Spleen (tissue), 11 donors: Measurements from ENCODE around the gene TTC32. TPM values are rescaled to one million over a fixed set of nuclear protein-coding genes. Genes with fewer than 3 reads are reported as not detected.

Source experiments
- DNase-seq: peaks from one replicate; pipeline ENCODE4 v3.0.0-alpha.2; 2020
- H3K27ac ChIP-seq, 8 donors: fragments of 200-600 bp; sonication (generic) in 7 of 8; 1 replicate in 4 of 8; 2 replicates in 4 of 8; pipeline versions ENCODE4 v1.5.0 to v1.8.0; 2016 to 2021; ENCODE audit warnings: inconsistent platforms in 4 of 8, mild to moderate bottlenecking in 4 of 8, moderate library complexity in 1 of 8
- H3K27me3 ChIP-seq, 7 donors: fragments of 200-600 bp; sonication (generic) in 6 of 7; replicated peaks in 1 of 7; 1 replicate in 4 of 7; 2 replicates in 3 of 7; pipeline versions ENCODE4 v1.5.0 to v1.8.0; 2016 to 2021; ENCODE audit warnings: inconsistent platforms in 3 of 7, mild to moderate bottlenecking in 1 of 7
- H3K36me3 ChIP-seq, 6 donors: fragments of 200-600 bp; sonication (generic) in 5 of 6; 1 replicate in 4 of 6; 2 replicates in 2 of 6; pipeline versions ENCODE4 v1.5.0 to v1.8.0; 2016 to 2021; ENCODE audit warnings: inconsistent platforms in 2 of 6
- H3K4me1 ChIP-seq, 6 donors: fragments of 200-600 bp; sonication (generic) in 5 of 6; 1 replicate in 3 of 6; 2 replicates in 3 of 6; pipeline versions ENCODE4 v1.5.0 to v1.8.0; 2016 to 2021; ENCODE audit warnings: inconsistent platforms in 3 of 6
- H3K4me3 ChIP-seq, 8 donors: fragments of 200-600 bp; sonication (generic) in 7 of 8; 1 replicate in 4 of 8; 2 replicates in 4 of 8; pipeline versions ENCODE4 v1.5.0 to v1.8.0; 2016 to 2021; ENCODE audit warnings: inconsistent platforms in 4 of 8, mild to moderate bottlenecking in 4 of 8, moderate library complexity in 2 of 8
- H3K9me3 ChIP-seq, 8 donors: fragments of 200-600 bp; sonication (generic) in 7 of 8; 1 replicate in 4 of 8; 2 replicates in 4 of 8; pipeline versions ENCODE4 v1.5.0 to v1.8.0; 2016 to 2021; ENCODE audit warnings: inconsistent platforms in 4 of 8
- CTCF ChIP-seq, 11 experiments: fragments of 200-600 bp in 7 of 11; fragments of 450-650 bp in 4 of 11; sonication (generic) in 4 of 11; IDR thresholded peaks in 8 of 11; conservative IDR thresholded peaks in 3 of 11; 1 replicate in 7 of 11; 2 replicates in 4 of 11; pipeline versions ENCODE4 v1.4.0 to v1.8.0; 2016 to 2021; ENCODE audit warnings: antibody characterized with exemption in 11 of 11, inconsistent platforms in 4 of 11, mild to moderate bottlenecking in 1 of 11
- POLR2A ChIP-seq, 3 donors: fragments of 450-650 bp; IDR thresholded peaks; one replicate each; pipeline ENCODE4 v1.5.1; 2017; ENCODE audit warnings: antibody characterized with exemption in 3 of 3, mild to moderate bottlenecking in 1 of 3
- POLR2AphosphoS5 ChIP-seq, 3 donors: sonication (generic); formaldehyde crosslinking; IDR thresholded peaks; one replicate each; pipeline ENCODE4 v1.5.1; 2017; ENCODE audit warnings: antibody characterized with exemption in 3 of 3
- WGBS, 5 donors: extraction: QIAGEN DNeasy Blood & Tissue Kit in 3 of 5; methylation state at CpG; one replicate each; pipeline versions ENCODE4 v1.1.5 to v1.1.7; 2013 to 2018; 5-methylcytosine and 5-hydroxymethylcytosine counted together
- intact Hi-C: fragments of 100-400 bp; cut with DNase I; formaldehyde crosslinking; loops from one replicate; pipeline ENCODE4 v1.15.0; 2023; ENCODE audit warnings: low total_unique reads
- polyA plus RNA-seq, 3 donors: library from polyadenylated mRNA; stranded (reverse); fragments of 200-250 nt; gene quantifications; one replicate each; pipeline ENCODE4 v1.2.1, GENCODE V29; 2013
- total RNA-seq, 7 donors: library from RNA; depleted of rRNA in 3 of 7; stranded (reverse); fragments of >200 nt in 3 of 7; fragmentation: NEBNext Ultra II Directional in 4 of 7; extraction: Animal tissue kit (Norgen Biotek cat#: 25700) in 4 of 7; gene quantifications; one replicate each; pipeline versions ENCODE4 v1.1.0 to v1.2.1, GENCODE V29; 2016 to 2021
- donor health status: healthy with polysubstance abuse.
- donor health status: DM: no; HTN: no; CAD: no; lungs with moderate emphysema.
- donor health status: DM: no; HTN: no; CAD: no.
- donor health status: Bipolar disorder and iron deficiency.
- donor health status: healthy.
- donor health status: DM: no; HTN: no; CAD: no.
- donor health status: DM: yes; HTN: yes; CAD: no.

TTC32 gene
- total and polyA plus RNA-seq, 10 donors, result 17.7 to 47.6 (median 24.9) TPM

- intact Hi-C loops, result no loop called here
- TF ChIP-seq POLR2AphosphoS5 (IDR thresholded peaks at IDR 0.05), result no peak
- no peak for TF ChIP-seq CTCF (IDR thresholded peaks at IDR 0.05 in 8 of 11, conservative IDR thresholded peaks at IDR 0.05 in 3 of 11)
- TF ChIP-seq POLR2A (IDR thresholded peaks at IDR 0.05), result no peak
- no peaks in the 10 kb centered on the region for H3K36me3 ChIP-seq
- peaks cover 0 to 14% (median 0%) of the 10 kb centered on the region in 7 donors for H3K27me3 ChIP-seq
- no peaks in the 10 kb centered on the region for H3K9me3 ChIP-seq
- 86 to 94% (median 88%) methylated on average over 11 of the region's 11 CpGs for WGBS, 5 donors
- peaks cover 0 to 9% (median 7%) of the 10 kb centered on the region in 6 donors for H3K4me1 ChIP-seq
- H3K27ac ChIP-seq, result no peak overlapping the region
- no peak for DNase-seq
- H3K4me3 ChIP-seq, result no peak overlapping the region
These were observed 42.2 kb downstream of the TTC32 start for GRCh38 chr2:19859565-19859964.

DNA sequence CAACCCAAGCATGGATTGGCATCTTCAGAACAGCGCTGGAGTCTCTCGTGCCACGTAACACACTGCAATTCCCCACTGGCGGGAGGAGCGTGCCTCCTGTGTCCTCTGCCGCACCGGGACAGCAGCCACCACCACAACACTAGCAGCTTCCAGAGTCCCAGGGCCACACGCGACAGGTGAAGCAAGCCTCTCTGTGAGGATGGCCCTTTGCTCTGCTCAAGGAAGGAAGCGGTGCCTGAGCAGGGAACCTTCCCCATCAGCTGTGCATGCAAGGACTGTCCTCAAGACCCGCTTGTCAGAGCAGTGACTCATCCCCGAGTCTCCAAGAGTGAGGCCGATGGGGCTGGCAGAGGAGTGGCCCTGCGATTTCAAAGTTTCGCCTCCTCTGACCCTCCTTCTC is 44.0 kb downstream of the TTC32 start:
- no peak overlapping the region for H3K27ac ChIP-seq
- peaks cover 0 to 3% (median 0%) of the 10 kb centered on the region in 7 donors for H3K27me3 ChIP-seq
- no peak for TF ChIP-seq CTCF (IDR thresholded peaks at IDR 0.05 in 8 of 11, conservative IDR thresholded peaks at IDR 0.05 in 3 of 11)
- intact Hi-C loops, result no loop called here
- H3K4me1 ChIP-seq, result no peaks in the 10 kb centered on the region
- H3K4me3 ChIP-seq, result no peak overlapping the region
- no peak for DNase-seq
- 85 to 92% (median 92%) methylated on average over 6 to 15 of the region's 15 CpGs for WGBS, 5 donors
- no peaks in the 10 kb centered on the region for H3K36me3 ChIP-seq
- H3K9me3 ChIP-seq, result no peaks in the 10 kb centered on the region

DNA sequence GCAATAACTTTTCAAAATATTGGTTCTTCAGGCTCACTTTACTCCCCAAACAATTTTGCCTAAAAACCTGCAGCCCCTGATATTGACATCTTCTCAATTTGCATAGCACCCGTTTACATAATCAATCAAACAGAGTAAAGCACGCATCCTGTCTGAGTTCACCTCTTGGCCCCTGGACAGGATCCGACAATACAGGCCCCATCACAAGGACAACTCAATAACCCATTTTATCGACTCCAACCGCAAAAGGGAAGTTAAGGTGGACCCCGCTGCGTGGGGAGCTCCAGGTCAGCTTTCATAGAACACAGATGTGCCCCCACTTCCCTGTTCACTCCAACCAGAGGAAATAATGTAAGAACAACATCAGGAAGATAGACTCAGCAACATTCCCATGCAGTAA is 44.7 kb downstream of the TTC32 start:
- intact Hi-C loops, result no loop called here
- Histone ChIP-seq H3K9me3 (no peaks in the 10 kb centered on the region), H3K36me3 (no peaks in the 10 kb centered on the region), H3K4me1 (no peaks in the 10 kb centered on the region), H3K27ac (no peak overlapping the region), H3K4me3 (no peak overlapping the region), H3K27me3 (peaks cover 0 to 3% (median 0%) of the 10 kb centered on the region in 7 donors)
- no peak for TF ChIP-seq POLR2AphosphoS5 (IDR thresholded peaks at IDR 0.05)
- TF ChIP-seq CTCF (IDR thresholded peaks at IDR 0.05 in 8 of 11, conservative IDR thresholded peaks at IDR 0.05 in 3 of 11), result no peak
- TF ChIP-seq POLR2A (IDR thresholded peaks at IDR 0.05), result no peak
- 24 to 35% (median 26%) methylated on average over 7 of the region's 7 CpGs for WGBS, 5 donors
- DNase-seq, result no peak

DNA sequence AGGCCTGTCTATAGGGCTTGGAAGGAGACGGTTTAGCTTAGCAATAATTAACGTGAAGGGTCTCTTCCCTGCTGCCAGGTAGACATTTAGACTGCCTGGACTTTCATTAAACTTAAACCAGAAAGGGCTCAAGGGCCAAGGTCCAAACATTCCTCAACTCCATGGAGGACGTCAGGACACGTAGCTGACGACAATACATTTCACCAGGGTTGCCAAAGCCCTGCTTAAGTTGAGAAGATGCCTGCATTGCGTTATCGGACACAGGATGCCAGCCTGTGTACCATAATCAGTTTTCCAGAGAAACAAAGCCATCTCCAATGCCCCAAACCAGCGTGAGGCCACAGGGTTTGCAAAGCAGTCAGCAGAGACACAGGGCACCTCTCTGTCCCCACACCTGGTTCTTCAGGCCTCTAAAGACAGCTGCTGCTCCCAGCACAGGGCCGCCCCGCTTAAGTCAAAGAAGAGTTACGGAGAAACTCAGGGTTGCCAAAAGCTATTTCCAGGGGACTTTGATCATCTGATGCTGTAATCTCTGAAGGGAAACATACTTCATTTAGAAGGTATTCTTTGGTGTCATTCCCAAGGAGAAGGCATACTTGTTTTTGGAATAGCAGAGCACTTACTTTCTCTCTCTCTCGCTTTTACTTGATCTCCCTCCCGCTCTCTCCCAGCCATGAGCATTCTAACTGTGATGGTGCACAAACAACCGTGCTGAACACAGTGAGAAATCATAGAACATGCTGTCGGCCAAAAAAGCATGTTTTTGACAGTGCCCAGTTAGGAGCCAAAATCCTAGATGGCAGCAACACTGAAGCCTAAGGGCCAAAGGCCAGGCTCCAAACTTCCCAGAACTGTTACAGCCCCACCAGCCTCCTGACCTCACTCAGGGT is 46.0 kb downstream of the TTC32 start:
- H3K36me3 ChIP-seq, result no peaks in the 10 kb centered on the region
- TF ChIP-seq POLR2A (IDR thresholded peaks at IDR 0.05) (no peak), POLR2AphosphoS5 (IDR thresholded peaks at IDR 0.05) (no peak), CTCF (IDR thresholded peaks at IDR 0.05 in 8 of 11, conservative IDR thresholded peaks at IDR 0.05 in 3 of 11) (no peak)
- H3K9me3 ChIP-seq, result no peaks in the 10 kb centered on the region
- no peaks in the 10 kb centered on the region for H3K4me1 ChIP-seq
- peaks cover 0 to 3% (median 0%) of the 10 kb centered on the region in 7 donors for H3K27me3 ChIP-seq
- no peak for DNase-seq
- intact Hi-C loops, result no loop called here
- 88 to 93% (median 92%) methylated on average over 15 of the region's 15 CpGs for WGBS, 5 donors
- H3K4me3 ChIP-seq, result no peak overlapping the region
- no peak overlapping the region for H3K27ac ChIP-seq
